ENCODE measurements around the gene PDE11A. TPM values are rescaled to one million over a fixed set of nuclear protein-coding genes. Genes with fewer than 3 reads are reported as not detected.

The PDE11A gene
- total RNA-seq, 1 experiment from 2014 or later: 0.13 TPM

- Histone ChIP-seq H2BK5ac (ENCODE audit: insufficient read length, low read length) (no peak overlapping the region), H3K23me2 (ENCODE audit: insufficient read length, low read depth, low read length, poor library complexity, severe bottlenecking) (no peaks in the 10 kb centered on the region), H3K27me3 (ENCODE audit: insufficient read depth, low read length) (peaks cover 4% of the 10 kb centered on the region; the same call in 1 of the 2 replicates), H3K4ac (ENCODE audit: low read depth, low read length) (no peak overlapping the region), H2BK15ac (ENCODE audit: low read depth, low read length) (no peak overlapping the region), H4K5ac (ENCODE audit: insufficient read length, low read depth, low read length) (no peak overlapping the region), H3K79me1 (ENCODE audit: insufficient read depth, low read depth, low read length, poor library complexity, severe bottlenecking) (no peaks in the 10 kb centered on the region), H3K9ac (ENCODE audit: extremely low read depth, insufficient read length, low read length) (no peak overlapping the region), H4K8ac (replicated peaks; ENCODE audit: insufficient read length, low read depth, low read length) (no peak overlapping the region), H4K91ac (ENCODE audit: insufficient read length, low read depth, low read length) (no peak overlapping the region), H3K4me2 (ENCODE audit: insufficient read depth, insufficient read length, low read length) (no peak overlapping the region), H3K79me2 (ENCODE audit: insufficient read depth, low read length) (no peaks in the 10 kb centered on the region), H3K23ac (ENCODE audit: insufficient read length, low read depth, low read length) (no peak overlapping the region), H3T11ph (ENCODE audit: low read length) (no peak overlapping the region), H3K9me3 (ENCODE audit: control insufficient read depth, low read depth, low read length) (no peaks in the 10 kb centered on the region), H4K20me1 (ENCODE audit: control insufficient read depth, insufficient read depth, insufficient read length) (no peaks in the 10 kb centered on the region), H3K4me1 (ENCODE audit: insufficient read depth, low read length) (no peaks in the 10 kb centered on the region), H3K14ac (ENCODE audit: insufficient read depth, low read length) (no peak overlapping the region), H2BK20ac (ENCODE audit: low read depth, low read length, poor library complexity, severe bottlenecking) (no peak overlapping the region), H2AK5ac (ENCODE audit: insufficient read length, low read length) (no peak overlapping the region), H2BK12ac (ENCODE audit: insufficient read length, low read depth, low read length) (no peak overlapping the region), H3K27ac (ENCODE audit: insufficient read length, low read depth, low read length) (no peak overlapping the region), H3K18ac (ENCODE audit: insufficient read length, low read depth, low read length) (no peak overlapping the region), H2BK120ac (ENCODE audit: low read depth, low read length, poor library complexity, severe bottlenecking) (no peak overlapping the region), H3K56ac (ENCODE audit: insufficient read length, low read depth, low read length) (no peak overlapping the region), H2AFZ (ENCODE audit: low read length) (no peak overlapping the region)
- no peaks in the 10 kb centered on the region for H3K9me3 Mint-ChIP-seq
- no peak overlapping the region for H3K4me3 Mint-ChIP-seq
- no peak for DNase-seq
- TF ChIP-seq CTCF (conservative IDR thresholded peaks at IDR 0.05): no peak
- H3K4me1 Mint-ChIP-seq: no peaks in the 10 kb centered on the region
- WGBS (ENCODE audit: extremely low coverage, insufficient read length, low lambda C conversion rate): no CpG with 5 or more reads among the region's 3 CpGs
- H3K27ac Mint-ChIP-seq: no peak overlapping the region
- H3K36me3 Mint-ChIP-seq (ENCODE audit: insufficient read depth in 1 of 3, low read depth in 3 of 3): no peaks in the 10 kb centered on the region
- H3K27me3 Mint-ChIP-seq (ENCODE audit: low read depth): peaks cover 100% of the 10 kb centered on the region
These were observed 329.7 kb downstream of the PDE11A start for GRCh38 chr2:177742851-177743250.
